GM18508 (cell line): Measurements from ENCODE around the gene CXCL16.

ENCODE experiments used
- ATAC-seq: cut with Tn5 transposase; IDR thresholded peaks from one replicate; pipeline ENCODE4 v1.9.1; 2021; ENCODE audit warnings: moderate number of reproducible peaks; ENCODE audit not compliant: insufficient read depth, unreplicated experiment

The CXCL16 gene

GRCh38 chr17:4753392-4753791, 13.7 kb upstream of the CXCL16 start:
- ATAC-seq, result no peak

- no peak for ATAC-seq
Measured at GRCh38 chr17:4751932-4752331, 12.2 kb upstream of the CXCL16 start.

GRCh38 chr17:4750606-4751005, 10.9 kb upstream of the CXCL16 start:
- ATAC-seq, result no peak

GRCh38 chr17:4748686-4749085, 9.0 kb upstream of the CXCL16 start:
- no peak for ATAC-seq

- ATAC-seq, result no peak
Measured at GRCh38 chr17:4747847-4748246, 8.1 kb upstream of the CXCL16 start.

GRCh38 chr17:4744999-4745969, 5.6 kb upstream of the CXCL16 start:
- no peak for ATAC-seq

- ATAC-seq, result no peak
Measured at GRCh38 chr17:4743898-4744297, 4.2 kb upstream of the CXCL16 start.

GRCh38 chr17:4743216-4743615, 3.5 kb upstream of the CXCL16 start:
- no peak for ATAC-seq

GRCh38 chr17:4742629-4743028, 2.9 kb upstream of the CXCL16 start:
- ATAC-seq, result no peak

- no peak for ATAC-seq
Measured at GRCh38 chr17:4742133-4742532, 2.4 kb upstream of the CXCL16 start.

GRCh38 chr17:4741544-4741943, 1.8 kb upstream of the CXCL16 start:
- no peak for ATAC-seq

- no peak for ATAC-seq
Measured at GRCh38 chr17:4740584-4740983, 856 bp upstream of the CXCL16 start.

- no peak for ATAC-seq
Measured at GRCh38 chr17:4740025-4740351, 260 bp upstream of the CXCL16 start.

- ATAC-seq, result no peak
Measured at GRCh38 chr17:4738136-4739121, 1.3 kb downstream of the CXCL16 start.

GRCh38 chr17:4735876-4736651, 3.7 kb downstream of the CXCL16 start:
- no peak for ATAC-seq

GRCh38 chr17:4734857-4735475, 4.8 kb downstream of the CXCL16 start:
- ATAC-seq, result no peak

- no peak for ATAC-seq
Measured at GRCh38 chr17:4733073-4733531, 6.6 kb downstream of the CXCL16 start.

GRCh38 chr17:4728124-4728523, 11.6 kb downstream of the CXCL16 start:
- ATAC-seq, result no peak

- no peak for ATAC-seq
Measured at GRCh38 chr17:4725646-4726310, 13.9 kb downstream of the CXCL16 start.
